ENCODE measurements around the gene HHAT. TPM values are rescaled to one million over a fixed set of nuclear protein-coding genes. Genes with fewer than 3 reads are reported as not detected.

The HHAT gene
- total RNA-seq, 3 donors from 2014 or later: 3.8 to 31.6 (median 15.1) TPM

DNA sequence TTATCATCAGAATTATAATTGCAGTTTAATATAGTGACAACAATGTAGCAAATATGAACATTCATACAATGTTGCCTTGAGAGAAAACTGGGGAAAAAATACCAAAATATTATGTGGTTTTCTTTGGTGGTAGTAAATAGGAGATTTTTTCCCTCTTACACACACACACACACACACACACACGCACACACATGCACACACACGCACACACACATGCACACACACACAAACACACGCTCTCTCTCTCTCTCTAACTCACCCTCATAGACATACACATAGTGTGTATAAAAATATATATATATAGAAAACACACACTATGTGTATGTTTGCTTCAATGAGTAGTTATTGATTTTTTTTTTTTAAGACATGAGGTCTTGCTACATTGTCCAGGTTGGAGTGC lies 211.6 kb downstream of the HHAT start:
- H3K9me3 ChIP-seq: no peaks in the 10 kb centered on the region
- intact Hi-C loops (cut with DNase I; ENCODE audit: low total_unique reads): no loop called here
- DNase-seq (ENCODE audit: low spot score in 2 of 2): no peak
- H3K36me3 ChIP-seq: no peaks in the 10 kb centered on the region
- H3K27ac ChIP-seq: no peak overlapping the region
- H3K4me3 ChIP-seq: no peak overlapping the region
- no peaks in the 10 kb centered on the region for H3K27me3 ChIP-seq
- H3K4me1 ChIP-seq: no peaks in the 10 kb centered on the region
- TF ChIP-seq POLR2A (IDR thresholded peaks at IDR 0.05) (no peak), POLR2AphosphoS5 (IDR thresholded peaks at IDR 0.05) (no peak)
- TF ChIP-seq, protein P1, sequence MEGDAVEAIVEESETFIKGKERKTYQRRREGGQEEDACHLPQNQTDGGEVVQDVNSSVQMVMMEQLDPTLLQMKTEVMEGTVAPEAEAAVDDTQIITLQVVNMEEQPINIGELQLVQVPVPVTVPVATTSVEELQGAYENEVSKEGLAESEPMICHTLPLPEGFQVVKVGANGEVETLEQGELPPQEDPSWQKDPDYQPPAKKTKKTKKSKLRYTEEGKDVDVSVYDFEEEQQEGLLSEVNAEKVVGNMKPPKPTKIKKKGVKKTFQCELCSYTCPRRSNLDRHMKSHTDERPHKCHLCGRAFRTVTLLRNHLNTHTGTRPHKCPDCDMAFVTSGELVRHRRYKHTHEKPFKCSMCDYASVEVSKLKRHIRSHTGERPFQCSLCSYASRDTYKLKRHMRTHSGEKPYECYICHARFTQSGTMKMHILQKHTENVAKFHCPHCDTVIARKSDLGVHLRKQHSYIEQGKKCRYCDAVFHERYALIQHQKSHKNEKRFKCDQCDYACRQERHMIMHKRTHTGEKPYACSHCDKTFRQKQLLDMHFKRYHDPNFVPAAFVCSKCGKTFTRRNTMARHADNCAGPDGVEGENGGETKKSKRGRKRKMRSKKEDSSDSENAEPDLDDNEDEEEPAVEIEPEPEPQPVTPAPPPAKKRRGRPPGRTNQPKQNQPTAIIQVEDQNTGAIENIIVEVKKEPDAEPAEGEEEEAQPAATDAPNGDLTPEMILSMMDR (IDR thresholded peaks at IDR 0.05): no peak

- no peaks in the 10 kb centered on the region for H3K9me3 ChIP-seq
- H3K4me3 ChIP-seq: no peak overlapping the region
- DNase-seq (ENCODE audit: low spot score in 2 of 2): no peak
- no peaks in the 10 kb centered on the region for H3K36me3 ChIP-seq
- TF ChIP-seq POLR2AphosphoS5 (IDR thresholded peaks at IDR 0.05) (no peak), POLR2A (IDR thresholded peaks at IDR 0.05) (no peak)
- TF ChIP-seq, protein P1 (IDR thresholded peaks at IDR 0.05): no peak
- intact Hi-C loops (cut with DNase I; ENCODE audit: low total_unique reads): no loop called here
- no peaks in the 10 kb centered on the region for H3K27me3 ChIP-seq
- H3K27ac ChIP-seq: no peak overlapping the region
- no peaks in the 10 kb centered on the region for H3K4me1 ChIP-seq
Measured at GRCh38 chr1:210541680-210542358, 213.1 kb downstream of the HHAT start.

- no peak for DNase-seq (ENCODE audit: low spot score in 2 of 2)
- Histone ChIP-seq H3K36me3 (no peaks in the 10 kb centered on the region), H3K4me1 (no peaks in the 10 kb centered on the region), H3K9me3 (no peaks in the 10 kb centered on the region), H3K4me3 (no peak overlapping the region), H3K27me3 (no peaks in the 10 kb centered on the region), H3K27ac (no peak overlapping the region)
- intact Hi-C loops (cut with DNase I; ENCODE audit: low total_unique reads): no loop called here
- TF ChIP-seq POLR2A (IDR thresholded peaks at IDR 0.05): no peak
- TF ChIP-seq, protein P1 (IDR thresholded peaks at IDR 0.05): no peak
- no peak for TF ChIP-seq POLR2AphosphoS5 (IDR thresholded peaks at IDR 0.05)
Measured at GRCh38 chr1:210551899-210552298, 223.2 kb downstream of the HHAT start.

GRCh38 chr1:210553711-210554110 lies 225.0 kb downstream of the HHAT start:
- H3K4me3 ChIP-seq: no peak overlapping the region
- intact Hi-C loops (cut with DNase I; ENCODE audit: low total_unique reads): no loop called here
- no peaks in the 10 kb centered on the region for H3K4me1 ChIP-seq
- H3K27me3 ChIP-seq: no peaks in the 10 kb centered on the region
- H3K36me3 ChIP-seq: no peaks in the 10 kb centered on the region
- H3K9me3 ChIP-seq: no peaks in the 10 kb centered on the region
- no peak for TF ChIP-seq POLR2AphosphoS5 (IDR thresholded peaks at IDR 0.05)
- TF ChIP-seq, protein P1 (IDR thresholded peaks at IDR 0.05): no peak
- no peak for TF ChIP-seq POLR2A (IDR thresholded peaks at IDR 0.05)
- no peak overlapping the region for H3K27ac ChIP-seq
- DNase-seq (ENCODE audit: low spot score in 2 of 2): no peak

DNA sequence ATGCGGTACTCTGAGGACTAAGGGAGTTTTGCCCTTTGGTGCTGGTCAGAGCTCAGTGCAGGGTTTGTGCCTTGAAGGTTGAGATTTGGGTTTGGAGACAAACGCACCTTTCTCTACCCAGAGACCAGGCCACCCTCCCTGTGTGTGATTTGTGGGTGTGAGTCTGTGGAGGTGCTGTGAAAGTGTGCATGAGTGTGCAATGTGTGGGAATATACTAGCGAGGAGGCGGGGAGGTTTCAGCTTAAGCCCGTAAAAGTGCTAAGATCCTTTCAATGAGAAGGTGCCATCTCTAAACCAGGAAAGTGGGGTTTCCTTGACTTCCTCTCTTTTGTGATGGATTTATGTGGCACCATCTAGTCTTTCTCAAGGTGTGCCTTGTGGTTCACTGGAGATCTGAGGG lies 225.7 kb downstream of the HHAT start:
- H3K27ac ChIP-seq: no peak overlapping the region
- intact Hi-C loops (cut with DNase I; ENCODE audit: low total_unique reads): no loop called here
- DNase-seq (ENCODE audit: low spot score in 2 of 2): no peak
- H3K36me3 ChIP-seq: no peaks in the 10 kb centered on the region
- H3K4me1 ChIP-seq: no peaks in the 10 kb centered on the region
- TF ChIP-seq POLR2AphosphoS5 (IDR thresholded peaks at IDR 0.05): no peak
- TF ChIP-seq, protein P1 (IDR thresholded peaks at IDR 0.05): no peak
- TF ChIP-seq POLR2A (IDR thresholded peaks at IDR 0.05): no peak
- no peak overlapping the region for H3K4me3 ChIP-seq
- no peaks in the 10 kb centered on the region for H3K27me3 ChIP-seq
- no peaks in the 10 kb centered on the region for H3K9me3 ChIP-seq

Measured in breast epithelium (tissue), 4 donors.